H1 (cell line): ENCODE measurements around the gene OBSCN. TPM values are rescaled to one million over a fixed set of nuclear protein-coding genes. Genes with fewer than 3 reads are reported as not detected.

ENCODE experiments used
- CEBPB ChIP-seq: IDR thresholded peaks from 2 replicates; pipeline ENCODE4 v1.6.1; 2012; ENCODE audit warnings: low read depth, low read length
- EGR1 ChIP-seq: IDR thresholded peaks from 2 replicates; pipeline ENCODE4 v1.6.1; 2011; ENCODE audit warnings: low read depth, low read length, borderline replicate concordance
- JUN ChIP-seq: IDR thresholded peaks from 2 replicates; pipeline ENCODE4 v1.6.1; 2011; ENCODE audit warnings: low read depth, mild to moderate bottlenecking, improper control_type of control experiment, low read length
- KDM4A ChIP-seq: IDR thresholded peaks from one replicate; pipeline ENCODE4 v1.7.1; 2012; ENCODE audit warnings: low read depth, mild to moderate bottlenecking, moderate library complexity, low read length, inconsistent platforms; ENCODE audit not compliant: severe bottlenecking
- SIRT6 ChIP-seq: IDR thresholded peaks from one replicate; pipeline ENCODE4 v1.7.1; 2012; ENCODE audit warnings: low read length, inconsistent platforms
- SIX5 ChIP-seq: IDR thresholded peaks from 2 replicates; pipeline ENCODE4 v1.6.1; 2011; ENCODE audit warnings: mild to moderate bottlenecking, low read depth, low read length
- SP1 ChIP-seq: IDR thresholded peaks from 2 replicates; pipeline ENCODE4 v1.6.1; 2011; ENCODE audit warnings: low read depth, low read length
- SP4 ChIP-seq: IDR thresholded peaks from 2 replicates; pipeline ENCODE4 v1.6.1; 2012; ENCODE audit warnings: low read length, inconsistent platforms
- polyA plus RNA-seq, 7 experiments: library from polyadenylated mRNA; depleted of rRNA in 3 of 7; stranded (reverse) in 5 of 7; unstranded in 2 of 7; fragments of >200 nt in 5 of 7; fragments of 200-250 nt in 2 of 7; gene quantifications; 1 replicate in 5 of 7; 2 replicates in 1 of 7; 4 replicates in 1 of 7; pipeline versions ENCODE4 v1.2.1 to v1.2.3, GENCODE V29; 2011 to 2013; ENCODE audit warnings: missing spikeins in 2 of 7, mixed read lengths in 2 of 7
- total RNA-seq: library from RNA; stranded (reverse); fragmentation: NEBNext Ultra II Directional; extraction: Animal tissue kit (Norgen Biotek cat#: 25700); gene quantifications from 2 replicates; pipeline ENCODE4 v1.2.1, GENCODE V29; 2021

The OBSCN gene
- total and polyA plus RNA-seq, 2 of the 8 experiments (the other 6 are each of a cell fraction or from before 2014, with no cell fraction given), result 7.5 to 28.4 TPM

- no peak for TF ChIP-seq EGR1
- no peak for TF ChIP-seq SP4
- no peak for TF ChIP-seq SP1
- no peak for TF ChIP-seq CEBPB
- no peak for TF ChIP-seq SIRT6
- TF ChIP-seq SIX5, result no peak
- no peak for TF ChIP-seq JUN
- no peak for TF ChIP-seq KDM4A
These were observed 9.9 kb downstream of the OBSCN start (continued) for GRCh38 chr1:228217551-228218344.
